Fibroblast of mammary gland (primary cell): ENCODE measurements around the gene NOP10.

Experiments
- DNase-seq: peaks from one replicate; pipeline ENCODE4 v3.0.0-alpha.2; 2010; ENCODE audit warnings: low read depth
- H3K4me3 ChIP-seq: 2 replicates; pipeline ENCODE4 v1.5.1; 2011; ENCODE audit warnings: low read depth, mild to moderate bottlenecking, low read length, moderate library complexity; ENCODE audit not compliant: control insufficient read depth
- CTCF ChIP-seq: conservative IDR thresholded peaks from 2 replicates; pipeline ENCODE4 v1.5.1; 2011; ENCODE audit warnings: low read depth, low read length, inconsistent platforms; ENCODE audit not compliant: control insufficient read depth, insufficient read depth

Gene NOP10

GRCh38 chr15:34362047-34362773 is 19.3 kb upstream of the NOP10 start:
- H3K4me3 ChIP-seq: no peak overlapping the region
- TF ChIP-seq CTCF: no peak
- no peak for DNase-seq

GRCh38 chr15:34361278-34361677 is 18.3 kb upstream of the NOP10 start:
- no peak overlapping the region for H3K4me3 ChIP-seq
- DNase-seq: no peak
- no peak for TF ChIP-seq CTCF

GRCh38 chr15:34360298-34360697 is 17.4 kb upstream of the NOP10 start:
- no peak for DNase-seq
- TF ChIP-seq CTCF: no peak
- H3K4me3 ChIP-seq: no peak overlapping the region

GRCh38 chr15:34359416-34359815 is 16.5 kb upstream of the NOP10 start:
- no peak for DNase-seq
- no peak overlapping the region for H3K4me3 ChIP-seq
- no peak for TF ChIP-seq CTCF

GRCh38 chr15:34358948-34359347 is 16.0 kb upstream of the NOP10 start:
- DNase-seq: no peak
- H3K4me3 ChIP-seq: no peak overlapping the region
- TF ChIP-seq CTCF: no peak

GRCh38 chr15:34358367-34358766 is 15.4 kb upstream of the NOP10 start:
- H3K4me3 ChIP-seq: no peak overlapping the region
- no peak for DNase-seq
- peak; percentile 31 for TF ChIP-seq CTCF

GRCh38 chr15:34357653-34358052 is 14.7 kb upstream of the NOP10 start:
- TF ChIP-seq CTCF: no peak
- DNase-seq: no peak
- no peak overlapping the region for H3K4me3 ChIP-seq
